Fibroblast of skin of left biceps (primary cell): ENCODE measurements around the gene ZNF431.
"Not testable (repeated sequence)": the region's sequence is repeated elsewhere in the genome, so short reads cannot be mapped to it uniquely, and the experiment has no call there.

ENCODE experiments used
- DNase-seq, 2 experiments: peaks; one replicate each; pipeline ENCODE4 v3.0.0-alpha.2; 2013; ENCODE audit warnings: low read depth in 2 of 2

ZNF431 gene

DNA sequence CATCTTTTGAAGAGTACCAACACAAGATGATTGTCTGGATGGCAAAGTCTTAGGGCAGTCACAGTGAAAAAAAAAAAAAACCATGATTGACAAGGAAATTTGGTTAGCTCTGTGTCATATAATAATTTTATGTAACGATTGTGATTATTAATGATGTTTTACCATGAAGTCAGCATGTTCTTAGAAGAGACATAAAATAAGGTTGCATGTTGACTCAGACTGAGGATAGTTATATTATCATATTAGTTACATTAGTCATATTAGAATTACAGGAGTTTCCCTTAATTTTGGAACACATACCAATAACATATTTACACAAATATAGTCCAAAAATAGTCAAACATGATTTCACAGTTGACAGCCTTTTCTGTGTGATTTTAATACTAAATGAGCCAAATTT, 5.7 kb downstream of the ZNF431 start:
- DNase-seq: no peak

DNA sequence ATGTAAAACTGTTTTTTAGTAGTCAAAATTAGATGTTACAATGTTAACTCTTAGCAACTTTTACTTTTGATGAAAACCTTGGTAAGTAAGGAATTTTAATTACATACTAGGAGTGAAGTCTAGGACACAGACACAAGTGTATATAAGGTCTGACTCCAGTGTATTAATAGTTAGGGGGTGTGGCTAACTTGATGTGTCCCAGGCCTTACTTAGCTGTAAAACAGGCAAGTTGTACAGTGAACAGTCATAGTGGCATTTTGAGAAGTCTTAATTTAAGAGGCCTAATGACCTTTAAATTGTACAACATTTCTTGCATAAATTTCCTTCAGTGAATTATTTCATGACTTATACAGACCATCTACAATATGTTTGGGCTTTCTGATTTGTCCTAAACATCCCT, 6.8 kb downstream of the ZNF431 start:
- DNase-seq: no peak

DNA sequence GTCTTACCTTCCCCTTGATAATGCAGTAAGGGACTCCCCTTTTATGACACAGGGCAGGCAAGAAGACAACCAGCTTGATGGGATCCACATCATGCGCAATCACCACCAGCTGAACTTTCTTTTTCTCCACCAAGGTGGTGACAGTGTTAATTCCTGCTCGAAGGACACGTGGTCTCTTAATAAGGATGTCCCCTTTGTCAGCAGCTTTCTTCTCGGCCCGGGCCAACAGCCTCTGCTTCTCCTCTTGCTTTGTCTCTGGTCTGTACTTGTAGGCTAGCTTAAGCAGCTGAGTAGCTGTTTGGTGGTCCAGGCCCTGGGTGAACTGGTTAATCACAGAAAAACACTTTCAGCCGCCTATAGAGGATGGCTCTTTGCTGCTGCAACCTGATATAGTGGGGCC, 8.0 kb downstream of the ZNF431 start:
- no peak for DNase-seq

DNA sequence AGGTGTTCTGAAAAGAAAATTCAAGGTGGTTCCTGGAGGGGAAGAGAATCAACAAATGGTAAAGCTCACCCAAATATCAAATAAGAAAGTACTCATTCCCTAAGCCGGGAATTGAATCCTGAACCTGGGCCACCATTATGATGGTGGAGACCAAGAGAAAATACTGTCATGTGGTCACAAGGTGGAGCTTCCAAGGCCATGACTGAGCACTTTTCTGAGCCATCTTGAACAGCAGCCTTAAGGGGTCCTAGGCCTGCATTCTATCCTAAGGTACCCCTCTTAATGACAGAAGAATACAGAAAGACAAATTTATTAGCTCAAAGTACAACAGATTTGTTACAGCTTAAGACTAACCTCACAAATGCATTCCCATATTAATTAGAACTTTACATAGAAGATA, 9.6 kb downstream of the ZNF431 start:
- no peak for DNase-seq

DNA sequence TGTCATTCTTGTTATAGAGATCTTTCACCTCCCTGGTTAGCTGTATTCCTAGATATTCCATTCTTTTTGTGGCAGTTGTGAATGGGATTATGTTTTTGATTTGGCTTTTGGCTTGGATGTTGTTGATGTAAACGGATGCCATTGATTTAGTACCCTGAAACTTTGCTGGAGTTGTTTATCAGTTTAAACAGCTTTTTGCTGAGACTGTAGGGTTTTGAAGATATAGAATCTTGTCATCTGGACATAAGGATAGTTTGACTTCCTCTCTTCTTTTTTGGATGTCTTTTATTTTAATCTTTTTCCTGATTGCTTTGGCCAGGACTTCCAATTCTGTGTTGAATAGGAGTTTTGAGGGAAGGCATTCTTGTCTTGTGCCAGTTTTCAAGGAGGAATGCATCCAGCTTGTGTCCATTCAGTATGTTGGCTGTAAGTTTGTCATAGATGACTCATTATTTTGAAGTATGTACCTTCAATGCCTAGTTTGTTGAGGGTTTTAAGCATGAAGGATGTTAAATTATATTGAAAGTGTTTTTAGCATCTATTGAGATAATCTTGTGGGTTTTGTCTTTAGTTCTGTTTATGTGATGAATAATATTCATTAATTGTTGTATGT, 16.8 kb downstream of the ZNF431 start:
- DNase-seq: no peak

DNA sequence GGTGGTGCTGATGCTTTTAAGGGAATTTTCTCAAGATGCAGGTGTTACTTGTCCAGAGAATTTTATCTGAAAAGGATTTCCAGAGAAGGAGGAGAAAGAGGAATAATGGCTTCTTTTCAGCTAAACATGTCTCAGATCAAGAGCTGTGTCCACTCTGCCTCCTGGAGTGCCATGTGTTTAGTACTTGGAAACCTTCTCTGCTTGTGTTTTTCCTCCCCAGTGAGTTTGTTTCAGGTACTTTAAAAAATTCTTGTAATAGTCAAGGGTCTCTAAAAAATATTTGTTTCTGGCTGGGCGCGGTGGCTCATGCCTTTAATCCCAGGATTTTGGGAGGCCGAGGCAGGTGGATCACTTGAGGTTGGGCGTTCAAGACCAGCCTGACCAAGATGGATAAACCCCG, 22.7 kb downstream of the ZNF431 start:
- DNase-seq: no peak

DNA sequence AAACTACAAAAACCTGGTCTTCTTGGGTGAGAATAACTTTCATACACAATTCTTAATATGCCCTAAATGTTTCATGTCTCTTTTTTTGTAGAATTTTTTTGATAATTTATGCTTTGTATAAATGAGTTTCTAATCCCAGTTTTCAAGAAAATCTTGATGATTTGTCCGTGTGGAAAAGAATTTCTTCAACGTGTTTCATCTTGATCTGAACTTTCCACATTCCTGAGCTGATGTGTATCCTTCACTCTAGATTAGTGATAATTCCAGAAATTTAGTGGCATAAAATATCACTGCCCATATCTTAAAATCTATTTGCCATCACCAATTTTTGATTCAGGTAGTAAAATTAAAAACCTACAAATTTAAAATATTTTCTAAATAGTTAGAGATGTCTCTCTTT, 24.6 kb downstream of the ZNF431 start:
- no peak for DNase-seq

DNA sequence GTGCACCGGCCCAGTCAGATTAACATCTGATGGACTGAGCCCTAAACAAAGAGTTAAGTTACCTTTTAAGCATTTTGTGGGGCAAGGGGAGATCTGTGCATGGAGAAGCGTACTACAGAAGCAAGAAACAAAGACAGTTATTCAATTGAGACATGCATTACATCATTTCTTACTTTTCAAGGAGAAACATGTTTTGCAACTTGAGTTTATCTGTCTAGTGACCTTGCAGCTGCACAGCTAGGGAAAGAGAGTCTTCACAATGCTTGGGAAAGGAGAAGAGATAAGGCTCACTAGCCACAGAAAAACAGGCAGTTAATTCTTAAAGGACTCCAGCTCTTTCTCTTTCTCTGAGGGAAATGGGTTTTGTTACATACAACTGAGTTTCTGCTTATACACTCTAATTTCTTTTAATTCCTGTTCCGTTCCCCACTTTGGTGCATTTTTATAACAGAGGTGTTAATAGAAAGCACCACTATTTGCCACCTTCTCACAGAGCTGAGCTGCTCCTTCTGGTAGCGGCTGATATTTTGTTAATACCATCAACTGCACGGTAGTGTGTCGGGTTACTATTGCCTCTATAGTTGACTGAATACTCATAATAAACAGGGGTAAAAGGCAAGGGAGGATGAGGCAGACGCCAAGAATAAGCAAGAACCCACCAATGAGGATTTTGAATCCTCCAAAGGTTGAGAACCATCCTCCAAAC, 55.9 kb downstream of the ZNF431 start:
- no peak for DNase-seq

DNA sequence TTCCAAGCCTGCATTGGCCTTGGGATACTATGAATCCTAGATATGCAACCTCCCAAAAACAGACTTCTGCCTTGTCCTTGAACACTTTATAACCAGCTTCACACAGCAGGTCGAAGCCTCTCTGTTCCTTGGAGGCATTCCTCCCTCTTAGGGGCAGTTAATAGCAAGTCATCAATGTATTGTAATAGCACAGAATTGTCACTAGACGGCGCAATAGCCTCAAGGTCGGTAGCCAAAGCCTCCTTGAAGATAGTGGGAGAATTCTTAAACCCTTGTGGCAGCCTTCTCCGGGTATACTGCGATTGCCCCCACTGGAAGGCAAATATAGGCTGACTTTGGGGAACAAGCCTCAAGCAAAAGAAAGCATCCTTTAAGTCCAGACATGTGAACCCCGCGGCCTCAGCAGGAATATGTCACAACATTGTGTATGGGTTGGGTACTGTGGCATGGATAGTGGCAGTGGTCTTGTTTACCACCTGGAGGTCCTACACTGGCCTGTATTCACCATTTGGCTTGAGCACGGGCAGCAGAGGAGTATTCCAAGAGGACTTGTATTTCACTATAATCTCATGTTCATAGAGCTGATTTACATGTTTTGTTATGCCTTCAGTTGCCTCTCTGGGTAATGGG, 61.1 kb downstream of the ZNF431 start:
- DNase-seq: no peak

DNA sequence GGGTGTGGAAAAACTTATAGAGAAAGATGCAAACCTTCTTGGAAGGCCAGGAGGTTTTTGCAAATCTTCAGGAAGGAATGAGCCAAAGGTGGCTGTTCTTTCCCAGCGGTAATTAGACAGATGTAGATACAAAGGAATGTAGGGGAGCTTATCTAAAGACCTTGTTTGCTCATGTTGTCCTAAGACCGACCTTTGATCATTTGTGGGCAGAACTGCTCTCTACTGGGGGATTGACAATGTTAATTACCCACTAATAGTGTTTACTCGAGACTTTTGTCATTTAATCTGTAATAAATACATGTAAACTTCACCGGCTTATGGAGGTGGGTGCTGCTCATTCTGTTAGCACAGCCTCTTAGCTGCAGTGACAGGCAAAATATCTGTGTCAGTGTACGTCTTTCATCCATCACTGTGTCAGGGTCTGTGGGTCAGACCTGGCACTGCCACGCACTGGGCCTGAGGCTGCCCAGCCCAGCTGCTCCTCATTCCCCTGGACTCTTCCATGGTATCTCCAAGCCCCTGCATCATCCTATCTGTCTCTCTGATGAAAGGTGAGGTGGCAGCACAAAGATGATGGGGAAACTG, 68.3 kb downstream of the ZNF431 start:
- DNase-seq: no peak

DNA sequence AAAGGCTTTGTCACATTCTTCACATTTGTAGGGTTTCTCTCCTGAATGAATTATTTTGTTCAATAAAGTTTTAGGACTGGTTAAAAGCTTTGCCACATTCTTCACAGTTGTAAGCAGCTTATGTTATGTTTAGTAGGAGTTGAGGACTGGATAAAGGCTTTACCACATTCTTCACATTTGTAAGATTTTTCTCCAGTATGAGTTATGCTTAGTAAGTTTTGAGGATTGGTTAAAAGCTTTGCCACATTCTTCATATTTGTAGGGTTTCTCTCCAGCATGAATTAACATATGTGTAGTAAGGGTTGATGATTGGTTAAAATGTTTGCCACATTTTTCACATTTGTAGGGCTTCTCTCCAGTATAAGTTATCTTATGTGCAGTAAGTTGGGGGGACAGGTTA, 79.9 kb downstream of the ZNF431 start:
- no peak for DNase-seq

DNA sequence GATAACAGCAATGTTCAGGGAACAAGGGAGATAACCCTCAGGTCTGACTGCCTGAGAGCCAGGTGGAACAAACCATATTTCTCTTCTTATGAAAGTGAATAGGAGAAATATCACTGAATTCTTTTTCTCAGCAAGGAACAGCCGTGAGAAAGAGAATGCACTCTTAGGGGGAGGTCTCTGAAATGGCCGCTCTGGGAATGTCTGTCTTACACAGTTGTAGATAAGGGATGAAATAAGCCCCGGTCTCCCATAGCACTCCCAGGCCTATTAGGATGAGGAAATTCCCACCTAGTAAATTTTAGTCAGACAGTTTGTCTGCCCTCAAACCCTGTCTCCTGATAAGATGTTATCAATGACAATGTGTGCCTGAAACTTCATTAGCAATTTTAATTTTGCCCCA, 88.1 kb downstream of the ZNF431 start:
- DNase-seq: not testable (repeated sequence)

DNA sequence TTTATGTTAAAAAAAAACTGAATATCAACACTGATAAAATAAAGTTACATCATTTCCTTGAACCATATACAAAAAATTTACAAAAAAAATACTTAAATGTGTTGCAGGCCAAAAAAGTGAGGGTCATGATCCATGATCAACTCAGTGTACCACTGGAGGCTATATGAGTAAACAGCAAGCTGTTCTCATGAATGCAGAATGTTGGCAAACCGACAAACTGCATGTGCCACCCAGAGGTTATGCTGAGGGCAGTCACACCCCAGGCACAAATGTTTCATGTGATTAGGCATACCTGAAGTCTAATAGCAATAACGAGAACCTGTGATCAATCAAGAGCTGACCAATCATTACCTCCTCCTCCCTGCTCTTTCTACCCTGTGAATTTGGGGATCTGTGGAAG, 91.9 kb downstream of the ZNF431 start:
- DNase-seq: no peak

DNA sequence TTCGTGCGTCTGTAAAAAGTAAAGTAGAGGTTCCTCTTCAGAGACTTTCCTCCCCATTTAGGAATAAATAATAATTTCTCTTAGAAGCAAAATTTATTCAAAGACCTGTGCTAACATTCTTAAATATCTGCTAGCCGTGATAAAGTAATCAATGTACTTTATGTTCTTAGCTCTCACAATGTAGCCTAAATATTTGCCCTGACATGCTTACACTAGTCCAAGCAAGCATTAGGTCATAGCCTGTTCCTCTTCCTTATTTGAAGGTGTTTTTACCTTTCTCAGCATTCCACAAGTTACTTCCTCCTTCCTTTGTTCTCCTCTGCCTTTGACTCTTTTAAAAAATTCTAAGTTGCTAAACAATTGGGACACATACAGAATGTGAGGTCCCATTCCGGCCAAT, 94.9 kb downstream of the ZNF431 start:
- not testable (repeated sequence) for DNase-seq

DNA sequence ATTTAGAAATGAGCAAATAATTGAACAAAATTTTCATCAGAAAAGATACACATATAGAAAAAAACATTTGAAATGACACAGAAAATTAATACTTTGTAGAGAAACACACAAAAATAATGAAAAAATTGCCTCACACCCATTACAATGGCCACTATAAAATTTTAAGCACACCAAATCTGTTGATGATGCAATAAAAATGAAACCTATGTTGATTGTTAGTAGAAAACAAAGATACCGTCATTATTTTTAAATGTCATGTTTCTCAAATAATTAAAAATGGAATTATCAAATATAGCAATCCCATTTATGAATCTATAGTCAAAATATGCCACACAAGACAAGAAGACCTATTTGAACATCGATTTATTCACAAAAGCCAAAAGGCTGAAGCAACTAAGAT, 96.8 kb downstream of the ZNF431 start:
- no peak for DNase-seq
